ENCODE results near the gene RNU2-1. TPM values are rescaled to one million over a fixed set of nuclear protein-coding genes. Genes with fewer than 3 reads are reported as not detected.
A peak's percentile ranks its signal among the peaks of the same experiment; 100 is the strongest.

The RNU2-1 gene
- total and polyA plus RNA-seq, 8 donors: not detected

GRCh38 chr17:43212641-43213490 is 20.9 kb downstream of the RNU2-1 start:
- Histone ChIP-seq H3K27ac (peak overlapping the region; percentile 47 to 91 (median 87)), H3K36me3 (peaks cover 11 to 57% (median 56%) of the 10 kb centered on the region in 4 donors), H3K9me3 (no peaks in the 10 kb centered on the region), H3K4me3 (peak overlapping the region; percentile 58 to 70 (median 60)), H3K4me1 (peaks cover 17 to 35% (median 29%) of the 10 kb centered on the region in 4 donors), H3K27me3 (no peaks in the 10 kb centered on the region)
- DNase-seq: peak in 1 of 2 donors; percentile 40
- WGBS, 5 donors: 38 to 53% (median 51%) methylated on average over 7 of the region's 7 CpGs
- TF ChIP-seq EP300 (IDR thresholded peaks at IDR 0.05) (no peak), CTCF (IDR thresholded peaks at IDR 0.05) (no peak), POLR2AphosphoS5 (IDR thresholded peaks at IDR 0.05) (no peak), POLR2A (IDR thresholded peaks at IDR 0.05) (no peak)
- intact Hi-C loops (cut with DNase I; ENCODE audit: low total_unique reads): loop anchor here (10.0 kb wide), 1 partner anchor 108 kb away; no protein-coding TSS in a partner anchor

GRCh38 chr17:43211480-43212402 is 22.0 kb downstream of the RNU2-1 start, which contains the start of gene TMEM106A:
TMEM106A (plus strand) TSS chr17:43211875; CDS start chr17:43213042, 1,167 bp downstream.
- peak; percentile 82 to 95 for DNase-seq
- peak within 1 kb of the TSS; percentile 81 to 91 (median 87) for H3K27ac ChIP-seq
- peaks cover 17 to 35% (median 29%) of the 10 kb centered on the region in 4 donors for H3K4me1 ChIP-seq
- intact Hi-C loops (cut with DNase I; ENCODE audit: low total_unique reads): loop anchor here (10.0 kb wide), 1 partner anchor 107 kb away; no protein-coding TSS in a partner anchor
- H3K4me3 ChIP-seq: peak within 1 kb of the TSS; percentile 58 to 70 (median 60)
- H3K27me3 ChIP-seq: no peaks in the 10 kb centered on the region
- no peak for TF ChIP-seq EP300 (IDR thresholded peaks at IDR 0.05)
- no peak for TF ChIP-seq POLR2A (IDR thresholded peaks at IDR 0.05)
- peak in 1 of 7 experiments; percentile 28 for TF ChIP-seq CTCF (IDR thresholded peaks at IDR 0.05)
- TF ChIP-seq POLR2AphosphoS5 (IDR thresholded peaks at IDR 0.05): peak; percentile 54 to 82 (median 73)
- no peaks in the 10 kb centered on the region for H3K9me3 ChIP-seq
- peaks cover 18 to 57% (median 56%) of the 10 kb centered on the region in 4 donors for H3K36me3 ChIP-seq
- WGBS, 5 donors: 1 to 3% (median 1%) methylated on average over 33 to 54 of the region's 54 CpGs

DNA sequence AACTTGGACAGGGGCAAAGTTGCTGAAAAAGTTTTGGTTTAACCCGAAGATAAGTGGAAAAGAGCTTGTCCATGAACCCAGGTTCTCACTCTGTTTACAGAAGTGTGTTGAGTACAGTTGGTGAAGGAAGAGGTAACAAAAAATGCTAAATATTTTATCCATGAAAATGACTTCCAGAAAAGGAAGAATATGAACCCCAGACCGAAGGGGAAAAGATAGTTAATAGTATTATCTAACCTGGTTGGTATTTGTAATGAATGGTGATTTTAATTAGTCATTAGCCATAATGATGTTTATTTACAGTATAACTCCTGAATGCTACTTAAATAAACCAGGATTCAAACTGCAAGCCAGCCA is 22.7 kb downstream of the RNU2-1 start:
- peak overlapping the region; percentile 43 to 91 (median 87) for H3K27ac ChIP-seq
- H3K4me3 ChIP-seq: peak overlapping the region; percentile 58 to 70 (median 60)
- intact Hi-C loops (cut with DNase I; ENCODE audit: low total_unique reads): loop anchor here (10.0 kb wide), 1 partner anchor 106 kb away; no protein-coding TSS in a partner anchor
- peaks cover 16 to 57% (median 56%) of the 10 kb centered on the region in 4 donors for H3K36me3 ChIP-seq
- H3K27me3 ChIP-seq: no peaks in the 10 kb centered on the region
- no peaks in the 10 kb centered on the region for H3K9me3 ChIP-seq
- DNase-seq: no peak
- TF ChIP-seq POLR2AphosphoS5 (IDR thresholded peaks at IDR 0.05) (no peak), CTCF (IDR thresholded peaks at IDR 0.05) (no peak), EP300 (IDR thresholded peaks at IDR 0.05) (no peak), POLR2A (IDR thresholded peaks at IDR 0.05) (no peak)
- 9 to 17% (median 12%) methylated on average over 2 of the region's 2 CpGs for WGBS, 5 donors
- peaks cover 17 to 35% (median 29%) of the 10 kb centered on the region in 4 donors for H3K4me1 ChIP-seq

Measured in stomach (tissue), 9 donors.